GM12892 (cell line): ENCODE results near the gene HMGN3.

Experiments
- POLR2A ChIP-seq: IDR thresholded peaks from 2 replicates; pipeline ENCODE4 v1.6.1; 2011; ENCODE audit warnings: low read depth, low read length, control low read depth
- POLR2AphosphoS5 ChIP-seq: IDR thresholded peaks from 2 replicates; pipeline ENCODE4 v1.6.1; 2011; ENCODE audit warnings: low read depth, low read length, control low read depth

DNA sequence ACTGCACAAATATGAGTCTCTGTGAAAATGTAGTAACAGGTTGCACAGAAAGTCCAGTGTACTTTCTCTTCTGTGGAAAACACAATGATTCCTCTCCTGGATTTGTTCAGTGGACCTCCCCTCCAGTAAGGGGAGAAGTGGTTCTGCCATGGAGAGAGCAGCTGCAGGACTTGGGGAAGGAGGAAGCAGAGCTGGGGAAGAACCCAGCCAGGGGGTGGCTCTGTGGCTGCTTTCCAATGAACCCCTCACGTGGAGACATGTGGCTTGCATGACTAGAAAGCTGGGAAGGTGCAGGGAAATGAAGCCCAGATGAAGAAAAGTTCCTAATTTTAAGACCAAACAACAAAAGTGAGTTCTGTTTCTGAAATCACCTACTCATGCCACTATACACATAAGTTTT is 31.9 kb downstream of the HMGN3 start:
- TF ChIP-seq POLR2AphosphoS5 = no peak
- TF ChIP-seq POLR2A = no peak
